Activated CD4-positive, alpha-beta T cell treated with anti-CD3 and anti-CD28 coated beads for 36 hours (primary cell): ENCODE data around the gene SIPA1. TPM values are rescaled to one million over a fixed set of nuclear protein-coding genes. Genes with fewer than 3 reads are reported as not detected.

Source experiments
- ATAC-seq: fragments of 200-7000 bp; cut with Tn5 transposase; one replicate; pipeline ENCODE4 v1.10.0; 2021; ENCODE audit warnings: mild to moderate bottlenecking, moderate library complexity
- CTCF ChIA-PET: fragments of 350-600 bp; sonication (Branson Sonifier 250); formaldehyde crosslinking; loops from one replicate; lab custom pipeline; 2021; ENCODE audit warnings: antibody characterized with exemption; lab: Charles Lee
- POLR2A ChIA-PET: fragments of 350-600 bp; sonication (Branson Sonifier 250); formaldehyde crosslinking; loops from one replicate; lab custom pipeline; 2021; ENCODE audit warnings: antibody characterized with exemption, inconsistent platforms; lab: Charles Lee
- DNase-seq: peaks from one replicate; pipeline ENCODE4 v3.0.0-alpha.2; 2020
- H3K27ac Mint-ChIP-seq: one replicate; pipeline ENCODE4 v1.8.0; 2021; ENCODE audit warnings: mixed read lengths
- H3K27me3 Mint-ChIP-seq: one replicate; pipeline ENCODE4 v1.8.0; 2021; ENCODE audit warnings: mixed read lengths
- H3K36me3 Mint-ChIP-seq: one replicate; pipeline ENCODE4 v1.8.0; 2021; ENCODE audit warnings: low read depth, mixed read lengths
- H3K4me1 Mint-ChIP-seq: one replicate; pipeline ENCODE4 v1.8.0; 2021; ENCODE audit warnings: mixed read lengths
- H3K4me3 Mint-ChIP-seq: one replicate; pipeline ENCODE4 v1.8.0; 2021; ENCODE audit warnings: mild to moderate bottlenecking, moderate library complexity, mixed read lengths
- H3K9me3 Mint-ChIP-seq: one replicate; pipeline ENCODE4 v1.8.0; 2021; ENCODE audit warnings: low read depth, mixed read lengths
- intact Hi-C, 2 experiments: fragments of 100-400 bp; cut with DNase I in 1 of 2; cut with micrococcal nuclease in 1 of 2; formaldehyde crosslinking; loops; one replicate each; pipeline versions ENCODE4 v1.14.2 to v1.15.1; 2022 to 2024; cut with DNase I, micrococcal nuclease
- total RNA-seq, 2 experiments: library from RNA; stranded (reverse); gene quantifications; one replicate each; pipeline ENCODE4 v1.2.3, GENCODE V29; 2021

The SIPA1 gene
- total RNA-seq, 2 experiments from 2014 or later = 181 to 202 TPM

DNA sequence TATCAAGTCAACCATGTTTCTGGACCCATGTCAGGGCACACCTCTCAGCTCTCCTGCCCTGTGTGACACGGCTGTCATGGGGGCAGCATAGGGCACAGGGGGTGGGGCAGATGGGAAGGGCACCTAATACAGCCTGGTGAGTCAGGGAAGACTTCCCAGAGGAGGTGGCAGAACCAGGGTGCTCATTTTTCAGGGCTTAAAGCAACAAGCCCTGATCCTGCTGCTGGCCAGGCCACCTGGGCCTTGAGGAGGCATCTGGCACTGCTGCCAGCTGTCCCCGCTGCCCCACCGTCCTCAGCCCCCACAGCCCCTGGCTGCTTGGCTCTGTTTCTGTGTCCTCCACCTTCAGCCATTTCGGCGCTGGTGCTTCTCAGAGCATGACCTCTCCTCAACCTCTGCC is 28.2 kb upstream of the SIPA1 start:
- Mint-ChIP-seq H3K27ac (peak overlapping the region; percentile 81), H3K9me3 (no peaks in the 10 kb centered on the region), H3K27me3 (no peaks in the 10 kb centered on the region), H3K36me3 (peaks cover 50% of the 10 kb centered on the region), H3K4me1 (peaks cover 37% of the 10 kb centered on the region), H3K4me3 (no peak overlapping the region)
- POLR2A ChIA-PET = no interaction called here
- DNase-seq = no peak
- intact Hi-C loops = no loop called here
- CTCF ChIA-PET = interaction anchor here (1.1 to 1.5 kb wide), 3 partner anchors 16 to 33 kb away, joined by 3 to 6 read pairs (median 3); no protein-coding TSS in a partner anchor
- ATAC-seq = no peak

DNA sequence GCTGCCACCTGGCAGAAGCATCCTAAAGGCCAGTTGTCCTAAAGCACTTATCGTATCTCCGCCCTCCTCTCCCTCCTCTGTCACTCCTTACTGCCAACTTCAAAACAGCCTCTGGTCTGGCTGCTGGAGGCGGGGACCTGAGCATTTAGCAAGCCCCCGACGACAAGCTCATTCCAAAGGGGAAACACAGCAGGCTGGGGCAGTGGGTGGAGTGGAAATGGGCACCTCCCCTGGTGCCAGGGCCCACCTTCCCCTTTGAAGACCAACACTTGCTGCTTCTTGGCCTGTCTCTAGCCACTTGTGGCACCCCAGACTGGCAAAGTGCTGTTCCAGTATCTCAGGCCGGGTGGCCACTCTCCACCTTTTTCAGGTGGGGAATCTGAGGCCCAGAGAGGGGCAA is 27.5 kb upstream of the SIPA1 start:
- H3K27ac Mint-ChIP-seq = peak overlapping the region; percentile 81
- no peak for DNase-seq
- H3K27me3 Mint-ChIP-seq = no peaks in the 10 kb centered on the region
- ATAC-seq = no peak
- H3K4me3 Mint-ChIP-seq = no peak overlapping the region
- CTCF ChIA-PET = interaction anchor here (0.7 to 1.5 kb wide), 3 partner anchors 17 to 99 kb away, joined by 3 to 6 read pairs (median 3); no protein-coding TSS in a partner anchor
- peaks cover 50% of the 10 kb centered on the region for H3K36me3 Mint-ChIP-seq
- intact Hi-C loops = no loop called here
- H3K9me3 Mint-ChIP-seq = no peaks in the 10 kb centered on the region
- H3K4me1 Mint-ChIP-seq = peaks cover 37% of the 10 kb centered on the region
- POLR2A ChIA-PET = no interaction called here

DNA sequence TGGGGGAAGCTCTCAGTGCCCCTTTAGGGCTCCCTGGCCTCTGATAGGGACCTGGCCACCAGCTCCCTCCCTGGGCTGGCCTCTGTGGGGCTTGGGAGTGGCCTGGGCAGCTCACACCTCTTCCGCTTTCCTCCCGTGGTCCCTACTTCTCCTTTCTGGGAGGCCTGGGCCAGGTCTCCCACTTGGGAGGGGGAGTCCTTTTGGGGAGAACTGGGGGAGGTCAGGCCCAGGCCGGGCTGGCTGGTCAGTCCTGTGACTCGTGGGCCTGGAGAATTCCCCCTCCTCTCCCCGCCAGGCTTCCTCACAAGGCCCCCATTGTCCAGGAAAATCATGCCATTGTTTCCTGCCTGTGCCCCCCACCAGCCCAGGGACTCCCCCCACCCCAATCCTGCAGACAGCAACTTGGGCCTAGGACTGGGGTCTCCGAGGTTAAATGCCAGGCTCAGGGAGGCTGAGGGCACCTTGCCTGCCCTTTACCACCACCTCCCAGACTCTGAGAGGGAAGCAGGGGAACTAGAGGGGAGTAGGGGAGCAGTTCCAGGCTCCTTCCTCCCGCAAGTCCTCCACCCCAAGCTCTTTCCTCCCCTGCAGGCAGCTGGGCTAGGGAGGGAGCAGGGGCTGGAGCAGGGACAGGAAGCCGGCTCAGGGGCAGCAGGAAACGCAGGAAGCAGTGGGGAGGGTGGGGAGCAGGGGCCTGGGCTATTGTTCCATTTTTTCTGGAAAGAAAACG is 26.7 kb upstream of the SIPA1 start:
- ChIA-PET POLR2A (no interaction called here), CTCF (interaction anchor here (0.7 to 1.5 kb wide), 2 partner anchors 18 to 98 kb away, joined by 3 to 6 read pairs; no protein-coding TSS in a partner anchor)
- Mint-ChIP-seq H3K36me3 (peaks cover 44% of the 10 kb centered on the region), H3K4me1 (peaks cover 37% of the 10 kb centered on the region), H3K4me3 (peak overlapping the region; percentile 96), H3K27ac (peak overlapping the region; percentile 51), H3K27me3 (no peaks in the 10 kb centered on the region), H3K9me3 (no peaks in the 10 kb centered on the region)
- DNase-seq (no peak), ATAC-seq (no peak)
- intact Hi-C loops = no loop called here

DNA sequence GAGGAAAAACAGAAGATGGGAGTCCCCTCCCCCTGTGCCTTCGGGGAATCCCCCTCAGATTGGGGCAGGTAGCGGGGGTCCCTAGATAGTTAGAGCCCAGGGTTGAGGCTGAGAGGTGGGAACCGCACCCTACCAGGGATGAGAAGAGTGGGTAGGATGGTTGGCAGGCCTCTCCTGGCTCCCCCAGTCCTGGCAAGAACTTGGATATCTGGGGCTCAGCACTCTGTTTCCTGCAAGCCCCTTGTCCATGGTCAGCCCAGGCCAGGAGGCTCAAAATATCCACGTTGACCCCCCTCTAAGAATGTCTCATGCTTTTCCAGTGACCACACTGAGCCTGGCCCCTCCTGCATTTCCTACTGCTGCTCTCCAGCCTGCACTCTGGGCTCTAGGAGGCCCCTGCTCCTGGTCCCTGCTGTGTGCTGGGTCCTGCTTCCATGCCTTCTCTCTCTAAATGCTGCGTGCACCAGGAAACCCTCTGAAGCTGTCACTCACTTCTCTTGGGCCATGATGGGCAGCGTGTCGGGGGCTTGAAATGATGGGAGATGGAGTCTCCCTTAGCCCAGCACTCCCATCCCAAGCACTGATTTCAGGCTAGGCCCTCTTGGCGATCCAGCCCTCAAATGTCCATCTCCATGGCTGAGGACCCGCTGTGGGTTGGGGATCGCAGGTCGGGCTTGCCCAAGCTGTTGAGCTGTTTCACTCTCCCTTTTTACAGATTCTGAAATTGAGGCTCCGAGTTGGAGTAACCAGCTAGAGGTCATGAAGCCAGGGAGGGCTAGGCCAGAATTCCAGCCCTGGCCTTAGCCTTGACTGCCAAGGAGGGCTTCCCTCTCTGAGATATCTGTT is 25.9 kb upstream of the SIPA1 start:
- peaks cover 45% of the 10 kb centered on the region for H3K36me3 Mint-ChIP-seq
- intact Hi-C loops = loop anchor here in 1 of 2 experiments (2.0 kb wide), 1 partner anchor 17 kb away; the partner anchor contains the start of gene KCNK7
- peak overlapping the region; percentile 90 for H3K27ac Mint-ChIP-seq

DNA sequence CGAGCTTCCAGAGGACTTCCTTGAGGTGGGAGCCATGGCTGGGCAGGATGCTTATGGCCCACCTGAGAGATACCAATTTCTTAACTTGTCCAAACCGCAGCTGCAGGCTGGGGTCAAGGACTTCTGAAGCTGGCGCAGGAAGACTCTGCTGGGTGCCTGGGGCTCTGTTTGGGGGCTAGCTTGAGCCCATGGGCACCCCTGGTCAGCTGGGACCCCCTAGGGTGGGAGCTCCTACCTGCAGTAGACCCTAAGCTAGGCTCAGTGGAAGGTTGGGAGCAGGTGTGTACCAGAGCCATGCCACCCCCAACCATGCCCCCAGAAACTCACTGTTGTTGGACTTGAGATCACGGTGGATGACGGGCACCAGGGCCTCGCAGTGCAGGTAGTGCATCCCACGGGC is 25.2 kb upstream of the SIPA1 start:
- H3K4me3 Mint-ChIP-seq = peak overlapping the region; percentile 96
- no peaks in the 10 kb centered on the region for H3K27me3 Mint-ChIP-seq
- H3K4me1 Mint-ChIP-seq = peaks cover 51% of the 10 kb centered on the region
- DNase-seq (no peak), ATAC-seq (no peak)
- peak overlapping the region; percentile 90 for H3K27ac Mint-ChIP-seq
- ChIA-PET POLR2A (interaction anchor here (0.7 to 1.7 kb wide), 3 partner anchors 19 to 231 kb away, joined by 3 read pairs; partner anchors contain the start of gene SLC25A45), CTCF (interaction anchor here (0.6 to 1.5 kb wide), 7 partner anchors 13 to 71 kb away, joined by 3 to 6 read pairs (median 4); partner anchors contain the start of gene EHBP1L1)
- H3K36me3 Mint-ChIP-seq = peaks cover 47% of the 10 kb centered on the region
- H3K9me3 Mint-ChIP-seq = no peaks in the 10 kb centered on the region
- intact Hi-C loops = loop anchor here in 1 of 2 experiments (2.0 kb wide), 1 partner anchor 18 kb away; the partner anchor contains the start of gene KCNK7

More for the DNA sequence above, 25.9 kb upstream of the SIPA1 start:
- ATAC-seq (no peak), DNase-seq (no peak)
- ChIA-PET CTCF (interaction anchor here (0.6 to 1.5 kb wide), 6 partner anchors 14 to 71 kb away, joined by 3 to 6 read pairs (median 4); partner anchors contain the start of gene EHBP1L1), POLR2A (interaction anchor here (1.7 kb wide), 1 partner anchor 18 kb away, joined by 3 read pairs; no protein-coding TSS in a partner anchor)
- H3K4me3 Mint-ChIP-seq = peak overlapping the region; percentile 96
- H3K27me3 Mint-ChIP-seq = no peaks in the 10 kb centered on the region
- no peaks in the 10 kb centered on the region for H3K9me3 Mint-ChIP-seq
- H3K4me1 Mint-ChIP-seq = peaks cover 45% of the 10 kb centered on the region

DNA sequence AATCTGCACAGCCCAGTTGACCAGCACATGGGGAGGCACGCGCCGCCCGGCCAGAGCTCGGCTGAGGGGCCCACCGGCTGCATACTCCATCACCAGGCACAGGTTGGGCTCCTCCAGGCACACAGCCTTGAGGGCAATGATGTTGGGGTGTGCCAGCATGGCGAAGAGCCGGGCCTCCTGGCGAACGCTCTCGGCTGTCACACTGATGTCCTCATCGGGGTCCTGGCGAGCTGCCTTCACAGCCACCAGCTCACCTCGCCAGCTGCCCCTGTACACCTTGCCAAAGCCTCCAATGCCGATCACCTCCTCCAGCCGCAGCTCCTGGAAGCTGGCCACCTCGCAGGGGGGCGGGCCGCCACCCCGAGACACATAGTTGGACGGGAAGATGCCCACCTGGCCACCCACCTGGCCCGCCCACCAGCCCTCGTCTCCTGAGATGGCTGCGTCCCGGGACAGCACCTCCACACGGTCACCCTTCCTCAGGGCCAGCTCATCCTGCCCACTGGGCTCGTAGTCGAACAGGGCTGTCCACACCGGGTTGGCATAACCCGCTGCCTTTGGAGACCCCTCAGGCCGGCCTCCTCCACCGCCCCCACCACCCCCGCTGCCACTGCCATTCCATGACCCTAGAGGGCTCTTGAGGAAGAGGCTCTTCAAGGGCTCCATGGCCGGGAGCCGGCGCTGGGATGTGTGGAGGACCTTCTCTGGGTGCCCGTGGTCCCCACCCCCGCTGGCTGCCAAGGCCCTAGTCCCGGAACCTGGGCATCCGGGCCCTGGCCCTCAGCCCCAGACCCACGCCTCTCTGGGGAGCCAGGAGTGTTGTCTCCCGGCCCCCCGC is 24.6 kb upstream of the SIPA1 start:
- H3K9me3 Mint-ChIP-seq = no peaks in the 10 kb centered on the region
- POLR2A ChIA-PET = interaction anchor here (0.6 to 1.7 kb wide), 5 partner anchors 10 to 231 kb away, joined by 3 to 5 read pairs (median 3); partner anchors contain the start of genes RELA and SLC25A45
- no peaks in the 10 kb centered on the region for H3K27me3 Mint-ChIP-seq
- peak overlapping the region; percentile 69 for H3K27ac Mint-ChIP-seq
- CTCF ChIA-PET = interaction anchor here (0.8 to 1.5 kb wide), 4 partner anchors 13 to 72 kb away, joined by 3 to 6 read pairs (median 4); partner anchors contain the start of gene EHBP1L1
- peak overlapping the region; percentile 96 for H3K4me3 Mint-ChIP-seq
- ATAC-seq (no peak), DNase-seq (peak; percentile 46)
- intact Hi-C loops = loop anchor here in 1 of 2 experiments (2.0 kb wide), 1 partner anchor 19 kb away; the partner anchor contains the start of gene KCNK7
- H3K4me1 Mint-ChIP-seq = peaks cover 51% of the 10 kb centered on the region
- H3K36me3 Mint-ChIP-seq = peaks cover 42% of the 10 kb centered on the region

DNA sequence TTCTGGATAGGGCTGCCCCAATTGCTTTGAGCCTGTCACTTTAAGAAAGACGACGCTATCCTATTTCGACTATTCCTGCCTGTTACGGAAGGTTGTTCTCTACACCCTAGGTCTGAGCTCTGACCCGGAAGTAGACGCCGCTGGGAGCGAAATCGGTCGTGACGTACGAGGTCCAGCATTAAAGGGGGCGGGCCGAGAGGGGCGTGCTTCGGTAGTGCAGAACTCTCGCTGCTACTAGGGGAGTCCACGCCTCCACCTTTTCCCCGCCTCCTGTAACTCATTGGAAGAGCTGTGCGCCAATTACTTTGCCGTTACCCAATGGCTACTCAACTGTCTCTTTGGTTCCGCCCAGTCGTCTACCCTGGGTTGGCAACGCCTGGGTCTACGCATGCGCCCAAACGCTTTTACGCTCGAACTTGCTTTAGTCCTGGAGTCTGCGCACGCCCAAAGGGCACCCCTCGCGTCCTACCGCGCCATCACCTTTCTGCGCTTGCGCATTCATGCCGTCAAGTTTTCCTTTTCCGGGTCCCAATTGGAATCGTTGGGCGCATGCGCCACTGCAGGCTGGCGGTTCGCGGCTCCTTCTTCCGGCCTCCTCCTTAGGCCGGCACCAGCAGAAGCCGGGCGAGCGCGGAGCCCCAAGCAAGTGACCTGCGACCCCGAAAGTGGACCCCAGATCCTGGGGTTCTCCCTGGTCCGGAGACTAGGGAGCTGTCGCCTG is 22.5 kb upstream of the SIPA1 start, which contains the start of gene PCNX3:
Gene PCNX3, plus strand, starts transcription at position 548 of the 721 bp plus-strand sequence. CDS start 536 bp downstream, outside the sequence.
- no peaks in the 10 kb centered on the region for H3K27me3 Mint-ChIP-seq
- H3K4me1 Mint-ChIP-seq = peaks cover 38% of the 10 kb centered on the region
- ATAC-seq (peak; percentile 93), DNase-seq (peak; percentile 100)
- H3K9me3 Mint-ChIP-seq = no peaks in the 10 kb centered on the region
- H3K4me3 Mint-ChIP-seq = peak within 1 kb of the TSS; percentile 96
- ChIA-PET POLR2A (interaction anchor here (0.5 to 1.4 kb wide), 21 partner anchors 23 to 479 kb away, joined by 3 to 9 read pairs (median 4); partner anchors contain the start of genes CFL1, EHBP1L1, FAM89B and MALAT1), CTCF (interaction anchor here (0.6 to 1.8 kb wide), 21 partner anchors 17 to 1314 kb away, joined by 3 to 20 read pairs (median 4); partner anchors contain the start of genes CCDC85B, FAM89B, FIBP and KAT5)
- intact Hi-C loops = loop anchor here (1.0 to 2.0 kb wide), 24 partner anchors 23 to 691 kb away; partner anchors contain the start of genes SIPA1 (in 2 of the 2), SLC25A45 (in 2 of the 2), ZNRD2 (in 2 of the 2) and BANF1 (in 1 of the 2)
- peaks cover 45% of the 10 kb centered on the region for H3K36me3 Mint-ChIP-seq
- peak within 1 kb of the TSS; percentile 94 for H3K27ac Mint-ChIP-seq

DNA sequence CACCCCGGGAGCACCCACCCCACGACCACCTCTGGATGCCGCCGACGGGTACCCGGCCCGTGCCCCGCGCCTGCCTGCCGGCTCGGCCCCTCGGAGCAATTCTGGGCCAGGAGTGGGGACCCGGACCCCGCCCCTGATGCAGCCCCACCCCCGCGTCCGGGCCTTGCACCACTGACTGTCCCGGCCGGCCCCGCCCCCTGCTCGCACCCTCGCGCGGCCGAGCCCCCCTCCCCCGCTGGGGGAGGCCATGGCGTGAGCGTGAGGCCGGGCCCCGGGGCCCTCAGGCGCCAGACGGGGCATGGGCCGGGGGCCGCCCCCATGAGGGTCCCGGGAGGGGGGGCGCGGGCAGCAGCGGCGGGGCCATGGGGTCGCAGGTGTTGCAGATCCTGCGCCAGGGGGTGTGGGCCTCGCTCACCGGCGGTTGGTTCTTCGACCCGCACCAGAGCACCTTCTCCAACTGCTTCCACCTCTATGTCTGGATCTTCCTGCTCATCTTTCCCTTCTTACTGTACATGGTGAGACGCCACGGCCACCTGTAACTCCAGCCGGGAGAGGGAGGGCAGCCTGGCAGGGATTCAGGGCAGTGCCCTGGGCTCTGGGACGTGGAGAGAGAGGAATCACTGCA is 21.8 kb upstream of the SIPA1 start:
- H3K36me3 Mint-ChIP-seq = peaks cover 45% of the 10 kb centered on the region
- ChIA-PET CTCF (interaction anchor here (0.8 to 1.8 kb wide), 11 partner anchors 10 to 429 kb away, joined by 3 to 20 read pairs (median 4); partner anchors contain the start of genes CCDC85B, FAM89B, SIPA1 and ZNRD2), POLR2A (interaction anchor here (0.8 to 1.4 kb wide), 7 partner anchors 22 to 191 kb away, joined by 3 to 9 read pairs (median 4); partner anchors contain the start of genes EHBP1L1, MALAT1, SCYL1 and SIPA1)
- peak overlapping the region; percentile 94 for H3K27ac Mint-ChIP-seq
- H3K4me1 Mint-ChIP-seq = peaks cover 31% of the 10 kb centered on the region
- H3K27me3 Mint-ChIP-seq = no peaks in the 10 kb centered on the region
- intact Hi-C loops = loop anchor here (1.0 to 2.0 kb wide), 24 partner anchors 22 to 692 kb away; partner anchors contain the start of genes SIPA1 (in 2 of the 2), SLC25A45 (in 2 of the 2), ZNRD2 (in 2 of the 2) and BANF1 (in 1 of the 2)
- H3K4me3 Mint-ChIP-seq = peak overlapping the region; percentile 96
- ATAC-seq = no peak
- peak; percentile 68 for DNase-seq
- H3K9me3 Mint-ChIP-seq = no peaks in the 10 kb centered on the region

DNA sequence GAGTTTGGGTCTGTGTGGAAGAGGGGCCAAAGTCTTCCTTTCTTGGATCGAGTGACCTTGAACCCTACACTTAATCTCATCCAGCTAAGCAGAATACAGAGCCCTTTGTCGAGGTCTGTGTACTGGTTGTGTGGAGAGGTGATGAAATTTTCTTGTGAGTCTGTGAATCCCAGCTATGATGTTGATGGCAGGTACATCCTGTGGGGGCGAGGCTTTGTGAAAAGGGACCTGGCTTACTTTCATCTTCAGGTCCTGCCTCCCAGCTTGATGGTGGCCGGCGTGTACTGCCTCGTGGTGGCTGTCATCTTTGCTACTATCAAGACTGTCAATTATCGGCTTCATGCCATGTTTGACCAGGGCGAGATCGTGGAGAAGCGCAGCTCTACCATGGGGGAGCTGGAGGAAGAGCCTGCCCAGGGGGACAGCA is 21.3 kb upstream of the SIPA1 start:
- peak overlapping the region; percentile 90 for H3K27ac Mint-ChIP-seq

More for the DNA sequence above, 21.3 kb upstream of the SIPA1 start:
- CTCF ChIA-PET = interaction anchor here (0.7 to 0.8 kb wide), 4 partner anchors 10 to 35 kb away, joined by 3 to 5 read pairs (median 3); partner anchors contain the start of gene SIPA1
- intact Hi-C loops = no loop called here
- peaks cover 27% of the 10 kb centered on the region for H3K4me1 Mint-ChIP-seq
- peak; percentile 60 for DNase-seq
- H3K4me3 Mint-ChIP-seq = peak overlapping the region; percentile 93
- POLR2A ChIA-PET = no interaction called here
- peaks cover 47% of the 10 kb centered on the region for H3K36me3 Mint-ChIP-seq
- no peaks in the 10 kb centered on the region for H3K27me3 Mint-ChIP-seq
- H3K9me3 Mint-ChIP-seq = no peaks in the 10 kb centered on the region
- ATAC-seq = no peak
